ENCODE measurements around the gene GPR146. TPM values are rescaled to one million over a fixed set of nuclear protein-coding genes. Genes with fewer than 3 reads are reported as not detected.

Gene GPR146
- total RNA-seq, 1 donor from 2014 or later, result 1.7 TPM

GRCh38 chr7:1046722-1047679, 2.7 kb downstream of the GPR146 start:
- H3K4me3 Mint-ChIP-seq (ENCODE audit: unreplicated experiment), result no peak overlapping the region

GRCh38 chr7:1049006-1049741, 4.8 kb downstream of the GPR146 start:
- Mint-ChIP-seq H3K4me1 (ENCODE audit: low read depth, unreplicated experiment) (peaks cover 6% of the 10 kb centered on the region), H3K4me3 (ENCODE audit: unreplicated experiment) (no peak overlapping the region), H3K9me3 (ENCODE audit: unreplicated experiment) (no peaks in the 10 kb centered on the region), H3K27me3 (ENCODE audit: low read depth, unreplicated experiment) (peaks cover 1% of the 10 kb centered on the region), H3K27ac (ENCODE audit: unreplicated experiment) (no peak overlapping the region), H3K36me3 (ENCODE audit: low read depth, unreplicated experiment) (peaks cover 7% of the 10 kb centered on the region)
- Histone ChIP-seq H3K9me3 (ENCODE audit: insufficient read depth, low read depth, low read length) (no peaks in the 10 kb centered on the region), H3K4me2 (ENCODE audit: low read length) (no peak overlapping the region), H2AFZ (ENCODE audit: low read depth, low read length) (no peak overlapping the region), H3K4me3 (ENCODE audit: insufficient read depth, low read depth, low read length) (no peak overlapping the region), H3K9ac (ENCODE audit: low read length) (no peak overlapping the region), H3K27me3 (ENCODE audit: insufficient read depth, low read length) (no peaks in the 10 kb centered on the region), H3K36me3 (ENCODE audit: insufficient read depth, low read length) (no peaks in the 10 kb centered on the region), H3K4me1 (ENCODE audit: insufficient read depth, low read length) (peaks cover 3% of the 10 kb centered on the region), H4K20me1 (ENCODE audit: insufficient read depth, low read length) (peaks cover 70% of the 10 kb centered on the region), H3K79me2 (ENCODE audit: insufficient read depth, low read length) (no peaks in the 10 kb centered on the region), H3K27ac (ENCODE audit: low read depth, low read length) (no peak overlapping the region)
- DNase-seq (ENCODE audit: low read depth) (no peak), FAIRE-seq (no peak)
- TF ChIP-seq EZH2 (IDR thresholded peaks at IDR 0.05; ENCODE audit: insufficient read depth, low read length) (no peak), CTCF (IDR thresholded peaks at IDR 0.05; ENCODE audit: insufficient read depth, low read depth, low read length) (no peak)

More at GRCh38 chr7:1046722-1047679, 2.7 kb downstream of the GPR146 start:
- no peak overlapping the region for H3K27ac ChIP-seq (ENCODE audit: low read depth, low read length)
- no peak overlapping the region for H2AFZ ChIP-seq (ENCODE audit: low read depth, low read length)
- no peak overlapping the region for H3K9ac ChIP-seq (ENCODE audit: low read length)
- H3K4me1 Mint-ChIP-seq (ENCODE audit: low read depth, unreplicated experiment), result peaks cover 10% of the 10 kb centered on the region
- no peaks in the 10 kb centered on the region for H3K9me3 Mint-ChIP-seq (ENCODE audit: unreplicated experiment)
- no peak overlapping the region for H3K4me3 ChIP-seq (ENCODE audit: insufficient read depth, low read depth, low read length)
- H3K79me2 ChIP-seq (ENCODE audit: insufficient read depth, low read length), result peaks cover 5% of the 10 kb centered on the region
- H3K4me1 ChIP-seq (ENCODE audit: insufficient read depth, low read length), result peaks cover 13% of the 10 kb centered on the region
- H3K27me3 ChIP-seq (ENCODE audit: insufficient read depth, low read length), result no peaks in the 10 kb centered on the region
- peaks cover 7% of the 10 kb centered on the region for H3K36me3 Mint-ChIP-seq (ENCODE audit: low read depth, unreplicated experiment)
- no peaks in the 10 kb centered on the region for H3K36me3 ChIP-seq (ENCODE audit: insufficient read depth, low read length)
- FAIRE-seq, result no peak
- no peak for DNase-seq (ENCODE audit: low read depth)
- TF ChIP-seq EZH2 (IDR thresholded peaks at IDR 0.05; ENCODE audit: insufficient read depth, low read length) (no peak), CTCF (IDR thresholded peaks at IDR 0.05; ENCODE audit: insufficient read depth, low read depth, low read length) (no peak)
- H3K27me3 Mint-ChIP-seq (ENCODE audit: low read depth, unreplicated experiment), result no peaks in the 10 kb centered on the region
- H3K27ac Mint-ChIP-seq (ENCODE audit: unreplicated experiment), result no peak overlapping the region
- no peaks in the 10 kb centered on the region for H3K9me3 ChIP-seq (ENCODE audit: insufficient read depth, low read depth, low read length)
- peaks cover 76% of the 10 kb centered on the region for H4K20me1 ChIP-seq (ENCODE audit: insufficient read depth, low read length)
- no peak overlapping the region for H3K4me2 ChIP-seq (ENCODE audit: low read length)

Data from astrocyte (in vitro differentiated cells and primary cell).